ENCODE measurements around the gene RNF5. TPM values are rescaled to one million over a fixed set of nuclear protein-coding genes. Genes with fewer than 3 reads are reported as not detected.

The RNF5 gene
- total RNA-seq, 2 donors from 2014 or later, result 98.6 to 129 TPM

DNA sequence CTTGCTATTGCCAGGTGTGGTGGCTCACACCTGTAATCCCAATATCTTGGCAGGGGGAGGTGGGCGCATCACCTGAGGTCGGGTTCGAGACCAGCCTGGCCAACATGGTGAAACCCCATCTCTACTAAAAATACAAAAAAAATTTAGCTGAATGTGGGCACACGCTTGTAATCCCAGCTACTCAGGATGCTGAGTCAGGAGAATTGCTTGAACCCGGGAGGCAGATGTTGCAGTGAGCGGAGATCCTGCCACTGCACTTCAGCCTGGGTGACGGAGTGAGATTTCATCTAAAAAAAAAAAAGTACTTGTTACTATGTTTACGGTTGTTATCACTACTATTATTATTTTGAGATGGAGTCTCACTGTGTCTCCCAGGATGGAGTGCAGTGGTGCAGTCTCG is 21.3 kb upstream of the RNF5 start:
- intact Hi-C loops (cut with DNase I), result loop anchor here (10.0 kb wide), 2 partner anchors 192 to 252 kb away; partner anchors contain the start of gene ZBTB12

DNA sequence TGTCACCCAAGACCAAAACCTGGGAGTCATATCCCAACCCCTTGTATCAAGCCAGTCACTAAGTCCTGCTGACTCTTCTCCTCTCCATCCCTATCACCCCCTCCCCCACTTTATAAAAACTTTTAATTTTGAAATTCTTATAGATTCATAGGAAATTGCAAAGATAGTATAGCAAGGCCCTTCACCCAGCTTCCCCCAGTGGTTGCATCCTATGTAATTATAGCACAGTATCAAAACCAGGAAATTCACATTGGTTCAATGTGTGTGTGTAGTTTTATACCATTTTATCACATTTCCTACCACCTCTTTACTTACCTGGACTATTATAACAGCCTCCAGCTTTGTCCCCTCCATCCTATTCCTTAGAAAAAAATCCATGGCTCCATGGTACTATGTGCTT is 20.2 kb upstream of the RNF5 start:
- Histone ChIP-seq H3K4me3 (no peak overlapping the region), H3K27ac (no peak overlapping the region), H3K27me3 (replicated peaks; ENCODE audit: insufficient read depth) (no peaks in the 10 kb centered on the region), H3K9me3 (no peaks in the 10 kb centered on the region), H3K36me3 (peaks cover 0 to 5% of the 10 kb centered on the region in 2 donors), H3K4me1 (replicated peaks) (peaks cover 9% of the 10 kb centered on the region)
- no peak for DNase-seq (ENCODE audit: low spot score)
- no peak for TF ChIP-seq POLR2A (IDR thresholded peaks at IDR 0.05)
- TF ChIP-seq, protein P1, sequence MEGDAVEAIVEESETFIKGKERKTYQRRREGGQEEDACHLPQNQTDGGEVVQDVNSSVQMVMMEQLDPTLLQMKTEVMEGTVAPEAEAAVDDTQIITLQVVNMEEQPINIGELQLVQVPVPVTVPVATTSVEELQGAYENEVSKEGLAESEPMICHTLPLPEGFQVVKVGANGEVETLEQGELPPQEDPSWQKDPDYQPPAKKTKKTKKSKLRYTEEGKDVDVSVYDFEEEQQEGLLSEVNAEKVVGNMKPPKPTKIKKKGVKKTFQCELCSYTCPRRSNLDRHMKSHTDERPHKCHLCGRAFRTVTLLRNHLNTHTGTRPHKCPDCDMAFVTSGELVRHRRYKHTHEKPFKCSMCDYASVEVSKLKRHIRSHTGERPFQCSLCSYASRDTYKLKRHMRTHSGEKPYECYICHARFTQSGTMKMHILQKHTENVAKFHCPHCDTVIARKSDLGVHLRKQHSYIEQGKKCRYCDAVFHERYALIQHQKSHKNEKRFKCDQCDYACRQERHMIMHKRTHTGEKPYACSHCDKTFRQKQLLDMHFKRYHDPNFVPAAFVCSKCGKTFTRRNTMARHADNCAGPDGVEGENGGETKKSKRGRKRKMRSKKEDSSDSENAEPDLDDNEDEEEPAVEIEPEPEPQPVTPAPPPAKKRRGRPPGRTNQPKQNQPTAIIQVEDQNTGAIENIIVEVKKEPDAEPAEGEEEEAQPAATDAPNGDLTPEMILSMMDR (IDR thresholded peaks at IDR 0.05), result no peak
- TF ChIP-seq POLR2AphosphoS5 (IDR thresholded peaks at IDR 0.05), result no peak
- intact Hi-C loops (cut with DNase I), result loop anchor here (10.0 kb wide), 2 partner anchors 193 to 253 kb away; partner anchors contain the start of gene ZBTB12

More for the DNA sequence above, 21.3 kb upstream of the RNF5 start:
- WGBS, result 91% methylated on average over 9 of the region's 9 CpGs
- Histone ChIP-seq H3K4me1 (replicated peaks) (peaks cover 14% of the 10 kb centered on the region), H3K4me3 (no peak overlapping the region), H3K9me3 (no peaks in the 10 kb centered on the region), H3K27me3 (replicated peaks; ENCODE audit: insufficient read depth) (no peaks in the 10 kb centered on the region), H3K27ac (no peak overlapping the region), H3K36me3 (peaks cover 0 to 5% of the 10 kb centered on the region in 2 donors)
- TF ChIP-seq, protein P1 (IDR thresholded peaks at IDR 0.05), result no peak
- TF ChIP-seq POLR2A (IDR thresholded peaks at IDR 0.05) (no peak), POLR2AphosphoS5 (IDR thresholded peaks at IDR 0.05) (no peak)
- no peak for DNase-seq (ENCODE audit: low spot score)

DNA sequence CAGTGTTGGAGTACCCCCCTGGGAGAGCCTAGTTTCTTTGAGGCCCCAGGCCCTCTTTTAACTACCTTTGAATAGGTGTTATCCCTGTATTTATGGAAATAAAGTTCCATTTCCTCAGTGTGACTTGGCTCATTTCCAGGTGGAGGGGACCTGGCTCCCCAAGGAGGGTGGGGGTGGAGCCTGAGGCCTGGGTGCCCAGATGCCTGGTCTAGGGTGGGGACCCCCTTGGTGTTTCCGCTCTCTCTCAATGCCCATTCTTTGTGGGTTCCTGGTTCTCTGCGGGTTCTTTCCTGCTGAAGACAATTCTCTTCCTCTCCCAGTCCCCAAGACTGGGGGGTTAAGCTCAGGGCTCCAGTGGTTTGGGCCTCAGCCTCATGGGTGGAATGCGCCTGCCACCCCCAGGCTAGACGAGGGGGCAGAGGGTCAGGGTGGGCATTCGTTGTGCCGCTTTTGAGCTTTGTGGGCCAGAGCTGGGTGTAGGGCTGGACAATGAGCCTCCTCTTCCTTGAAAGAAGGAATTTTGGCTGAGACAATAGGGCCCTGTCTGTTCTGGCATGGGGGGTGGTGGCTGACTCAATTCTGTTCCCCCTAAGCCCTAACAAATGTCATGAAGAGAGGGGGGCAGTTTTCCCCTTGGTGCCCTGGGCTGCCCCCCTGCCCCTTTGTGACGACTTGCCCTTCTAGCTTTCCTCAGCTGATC is 14.5 kb upstream of the RNF5 start:
- intact Hi-C loops (cut with DNase I), result no loop called here
- TF ChIP-seq POLR2AphosphoS5 (IDR thresholded peaks at IDR 0.05) (no peak), POLR2A (IDR thresholded peaks at IDR 0.05) (no peak)
- TF ChIP-seq, protein P1 (IDR thresholded peaks at IDR 0.05), result no peak
- Histone ChIP-seq H3K27me3 (replicated peaks; ENCODE audit: insufficient read depth) (no peaks in the 10 kb centered on the region), H3K27ac (no peak overlapping the region), H3K9me3 (no peaks in the 10 kb centered on the region), H3K4me1 (replicated peaks) (no peaks in the 10 kb centered on the region), H3K36me3 (no peaks in the 10 kb centered on the region), H3K4me3 (no peak overlapping the region)
- 86% methylated on average over 7 of the region's 7 CpGs for WGBS
- DNase-seq (ENCODE audit: low spot score), result no peak

DNA sequence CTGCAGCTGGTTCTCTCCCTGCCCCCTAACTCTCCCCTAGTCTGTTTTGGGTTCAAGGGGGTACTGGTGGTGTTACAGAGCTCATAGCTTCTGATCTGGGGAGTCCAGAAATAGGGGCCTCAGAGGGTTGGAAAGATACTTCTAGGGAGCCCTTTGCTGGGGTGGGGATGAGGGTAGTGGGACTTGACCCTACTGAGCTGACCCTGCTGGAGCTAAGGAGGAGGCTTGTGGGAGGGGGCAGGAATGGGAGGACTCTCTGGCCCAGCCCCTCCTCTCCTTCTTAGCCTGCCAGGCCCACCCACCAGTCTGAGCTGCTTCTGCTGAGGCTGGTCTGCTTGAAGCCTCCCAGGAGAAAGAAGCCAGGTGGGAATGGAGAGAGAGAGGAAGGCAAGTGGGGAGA is 13.9 kb upstream of the RNF5 start, which contains the start of gene EGFL8:
Gene EGFL8 (plus strand): TSS at position 301 of the 400 bp plus-strand sequence. CDS start 1,571 bp downstream, outside the sequence.
- intact Hi-C loops (cut with DNase I), result no loop called here
- DNase-seq (ENCODE audit: low spot score), result no peak
- Histone ChIP-seq H3K36me3 (no peaks in the 10 kb centered on the region), H3K4me1 (replicated peaks) (no peaks in the 10 kb centered on the region), H3K27me3 (replicated peaks; ENCODE audit: insufficient read depth) (no peaks in the 10 kb centered on the region), H3K4me3 (no peak within 1 kb of the TSS), H3K27ac (no peak within 1 kb of the TSS), H3K9me3 (no peaks in the 10 kb centered on the region)
- TF ChIP-seq, protein P1 (IDR thresholded peaks at IDR 0.05), result no peak
- no peak for TF ChIP-seq POLR2AphosphoS5 (IDR thresholded peaks at IDR 0.05)
- TF ChIP-seq POLR2A (IDR thresholded peaks at IDR 0.05), result no peak
